Stomach (tissue), 4 donors: Measurements from ENCODE around the gene KDM5A.

Source experiments
- POLR2AphosphoS5 ChIP-seq, 3 donors: sonication (generic); formaldehyde crosslinking; IDR thresholded peaks; one replicate each; pipeline ENCODE4 v1.6.1; 2016; ENCODE audit warnings: antibody characterized with exemption in 3 of 3
- TF ChIP-seq, protein P1 (sequence below), 7 experiments: fragments of 450-650 bp in 4 of 7; fragments of 200-600 bp in 3 of 7; sonication (generic) in 3 of 7; IDR thresholded peaks; one replicate each; pipeline ENCODE4 v1.5.1; 2016 to 2019; ENCODE audit warnings: antibody characterized with exemption in 7 of 7, control low read depth in 2 of 7, mild to moderate bottlenecking in 1 of 7

DNA sequence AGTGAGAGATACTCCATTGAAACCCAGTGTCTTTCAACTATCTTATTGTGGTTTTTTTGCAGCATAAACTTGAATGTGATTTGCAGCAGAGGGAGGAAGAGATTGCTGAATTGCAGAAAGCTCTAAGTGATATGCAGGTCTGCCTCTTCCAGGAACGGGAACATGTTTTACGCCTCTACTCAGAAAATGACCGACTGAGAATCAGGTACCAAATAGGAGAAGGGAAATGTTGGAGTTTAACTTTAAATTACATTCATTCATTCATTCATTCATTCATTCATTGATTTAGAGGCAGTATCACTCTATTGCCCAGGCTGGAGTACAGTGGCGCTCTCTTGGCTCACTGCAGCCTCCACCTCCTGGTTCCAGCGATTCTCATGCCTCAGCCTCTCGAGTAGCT, 29.3 kb upstream of the KDM5A start:
- no peak for TF ChIP-seq POLR2AphosphoS5 (IDR thresholded peaks at IDR 0.05)
- TF ChIP-seq, protein P1, sequence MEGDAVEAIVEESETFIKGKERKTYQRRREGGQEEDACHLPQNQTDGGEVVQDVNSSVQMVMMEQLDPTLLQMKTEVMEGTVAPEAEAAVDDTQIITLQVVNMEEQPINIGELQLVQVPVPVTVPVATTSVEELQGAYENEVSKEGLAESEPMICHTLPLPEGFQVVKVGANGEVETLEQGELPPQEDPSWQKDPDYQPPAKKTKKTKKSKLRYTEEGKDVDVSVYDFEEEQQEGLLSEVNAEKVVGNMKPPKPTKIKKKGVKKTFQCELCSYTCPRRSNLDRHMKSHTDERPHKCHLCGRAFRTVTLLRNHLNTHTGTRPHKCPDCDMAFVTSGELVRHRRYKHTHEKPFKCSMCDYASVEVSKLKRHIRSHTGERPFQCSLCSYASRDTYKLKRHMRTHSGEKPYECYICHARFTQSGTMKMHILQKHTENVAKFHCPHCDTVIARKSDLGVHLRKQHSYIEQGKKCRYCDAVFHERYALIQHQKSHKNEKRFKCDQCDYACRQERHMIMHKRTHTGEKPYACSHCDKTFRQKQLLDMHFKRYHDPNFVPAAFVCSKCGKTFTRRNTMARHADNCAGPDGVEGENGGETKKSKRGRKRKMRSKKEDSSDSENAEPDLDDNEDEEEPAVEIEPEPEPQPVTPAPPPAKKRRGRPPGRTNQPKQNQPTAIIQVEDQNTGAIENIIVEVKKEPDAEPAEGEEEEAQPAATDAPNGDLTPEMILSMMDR (IDR thresholded peaks at IDR 0.05): no peak
